Measurements from ENCODE around the gene RARB. TPM values are rescaled to one million over a fixed set of nuclear protein-coding genes. Genes with fewer than 3 reads are reported as not detected.

RARB gene
- total RNA-seq, 1 experiment from 2014 or later: not detected

DNA sequence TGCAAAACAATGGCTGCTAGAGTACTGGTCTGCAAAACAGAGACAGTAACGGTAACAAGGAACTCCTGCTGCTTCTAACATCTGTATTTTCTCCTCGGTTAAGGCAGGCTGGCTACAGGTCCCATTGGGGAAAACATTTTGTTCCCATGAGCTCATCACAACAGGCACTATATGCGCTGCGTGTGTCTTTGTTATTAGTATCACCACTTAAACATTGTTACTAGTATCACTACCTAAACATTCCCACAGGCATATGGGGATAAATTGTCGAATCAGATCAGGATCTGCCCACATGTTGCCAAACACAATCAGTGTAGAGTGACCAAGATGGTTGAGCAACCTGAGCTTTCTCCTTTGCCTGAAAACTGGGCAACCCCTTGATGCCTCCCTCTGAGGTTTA lies 159.5 kb downstream of the RARB start:
- ChIA-PET POLR2A (interaction anchor here (0.5 to 1.2 kb wide), 3 partner anchors 565 to 1429 kb away, joined by 3 to 4 read pairs (median 3); no protein-coding TSS in a partner anchor), CTCF (interaction anchor here (0.6 to 3.0 kb wide), 10 partner anchors 9 to 831 kb away, joined by 3 to 17 read pairs (median 3); no protein-coding TSS in a partner anchor)
- TF ChIP-seq, protein P1, sequence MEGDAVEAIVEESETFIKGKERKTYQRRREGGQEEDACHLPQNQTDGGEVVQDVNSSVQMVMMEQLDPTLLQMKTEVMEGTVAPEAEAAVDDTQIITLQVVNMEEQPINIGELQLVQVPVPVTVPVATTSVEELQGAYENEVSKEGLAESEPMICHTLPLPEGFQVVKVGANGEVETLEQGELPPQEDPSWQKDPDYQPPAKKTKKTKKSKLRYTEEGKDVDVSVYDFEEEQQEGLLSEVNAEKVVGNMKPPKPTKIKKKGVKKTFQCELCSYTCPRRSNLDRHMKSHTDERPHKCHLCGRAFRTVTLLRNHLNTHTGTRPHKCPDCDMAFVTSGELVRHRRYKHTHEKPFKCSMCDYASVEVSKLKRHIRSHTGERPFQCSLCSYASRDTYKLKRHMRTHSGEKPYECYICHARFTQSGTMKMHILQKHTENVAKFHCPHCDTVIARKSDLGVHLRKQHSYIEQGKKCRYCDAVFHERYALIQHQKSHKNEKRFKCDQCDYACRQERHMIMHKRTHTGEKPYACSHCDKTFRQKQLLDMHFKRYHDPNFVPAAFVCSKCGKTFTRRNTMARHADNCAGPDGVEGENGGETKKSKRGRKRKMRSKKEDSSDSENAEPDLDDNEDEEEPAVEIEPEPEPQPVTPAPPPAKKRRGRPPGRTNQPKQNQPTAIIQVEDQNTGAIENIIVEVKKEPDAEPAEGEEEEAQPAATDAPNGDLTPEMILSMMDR (IDR thresholded peaks at IDR 0.05; ENCODE audit: unreplicated experiment): no peak
- peaks cover 7% of the 10 kb centered on the region for H3K9me3 Mint-ChIP-seq (ENCODE audit: unreplicated experiment)
- intact Hi-C loops (cut with micrococcal nuclease): loop anchor here (10.0 kb wide), 1 partner anchor 293 kb away; no protein-coding TSS in a partner anchor
- peaks cover 33% of the 10 kb centered on the region for H3K27me3 Mint-ChIP-seq (ENCODE audit: insufficient read depth, unreplicated experiment)
- no peaks in the 10 kb centered on the region for H3K36me3 Mint-ChIP-seq (ENCODE audit: insufficient read depth, unreplicated experiment)
- H3K4me1 Mint-ChIP-seq (ENCODE audit: insufficient read depth, unreplicated experiment): peaks cover 11% of the 10 kb centered on the region
- BruUV-seq (replicated peaks): no TSS peak
- H3K4me3 Mint-ChIP-seq (ENCODE audit: unreplicated experiment): no peak overlapping the region
- H3K27ac Mint-ChIP-seq (ENCODE audit: low read depth, unreplicated experiment): no peak overlapping the region
- DNase-seq (ENCODE audit: unreplicated experiment): peak; percentile 60

DNA sequence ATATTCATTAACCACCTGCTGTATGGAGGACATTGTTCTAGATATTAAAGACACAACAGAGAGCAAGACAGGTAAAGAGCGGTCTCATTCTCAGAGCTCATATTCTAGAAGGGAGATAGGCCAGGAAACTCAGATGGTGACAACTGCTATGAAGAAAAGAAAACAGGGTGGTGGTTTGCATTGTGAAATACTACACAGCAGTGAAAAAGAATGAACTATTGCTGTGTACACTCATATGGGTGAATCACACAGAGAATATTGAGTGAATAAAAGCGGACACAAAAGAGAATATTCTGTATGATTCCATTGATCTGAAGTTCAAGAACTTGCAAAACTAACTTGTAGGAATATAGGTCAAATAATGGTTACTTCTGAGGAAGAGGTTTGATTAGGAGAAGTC lies 159.9 kb downstream of the RARB start:
- peaks cover 7% of the 10 kb centered on the region for H3K9me3 Mint-ChIP-seq (ENCODE audit: unreplicated experiment)
- POLR2A ChIA-PET: interaction anchor here (0.6 kb wide), 1 partner anchor 634 kb away, joined by 3 read pairs; no protein-coding TSS in a partner anchor
- TF ChIP-seq, protein P1 (IDR thresholded peaks at IDR 0.05; ENCODE audit: unreplicated experiment): no peak
- DNase-seq (ENCODE audit: unreplicated experiment): no peak
- intact Hi-C loops (cut with micrococcal nuclease): loop anchor here (10.0 kb wide), 1 partner anchor 293 kb away; no protein-coding TSS in a partner anchor
- peaks cover 11% of the 10 kb centered on the region for H3K4me1 Mint-ChIP-seq (ENCODE audit: insufficient read depth, unreplicated experiment)
- no peak overlapping the region for H3K4me3 Mint-ChIP-seq (ENCODE audit: unreplicated experiment)
- no peaks in the 10 kb centered on the region for H3K36me3 Mint-ChIP-seq (ENCODE audit: insufficient read depth, unreplicated experiment)
- CTCF ChIA-PET: interaction anchor here (0.6 to 3.0 kb wide), 9 partner anchors 8 to 832 kb away, joined by 3 to 17 read pairs (median 3); no protein-coding TSS in a partner anchor
- no TSS peak for BruUV-seq (replicated peaks)
- H3K27me3 Mint-ChIP-seq (ENCODE audit: insufficient read depth, unreplicated experiment): peaks cover 33% of the 10 kb centered on the region
- H3K27ac Mint-ChIP-seq (ENCODE audit: low read depth, unreplicated experiment): no peak overlapping the region

DNA sequence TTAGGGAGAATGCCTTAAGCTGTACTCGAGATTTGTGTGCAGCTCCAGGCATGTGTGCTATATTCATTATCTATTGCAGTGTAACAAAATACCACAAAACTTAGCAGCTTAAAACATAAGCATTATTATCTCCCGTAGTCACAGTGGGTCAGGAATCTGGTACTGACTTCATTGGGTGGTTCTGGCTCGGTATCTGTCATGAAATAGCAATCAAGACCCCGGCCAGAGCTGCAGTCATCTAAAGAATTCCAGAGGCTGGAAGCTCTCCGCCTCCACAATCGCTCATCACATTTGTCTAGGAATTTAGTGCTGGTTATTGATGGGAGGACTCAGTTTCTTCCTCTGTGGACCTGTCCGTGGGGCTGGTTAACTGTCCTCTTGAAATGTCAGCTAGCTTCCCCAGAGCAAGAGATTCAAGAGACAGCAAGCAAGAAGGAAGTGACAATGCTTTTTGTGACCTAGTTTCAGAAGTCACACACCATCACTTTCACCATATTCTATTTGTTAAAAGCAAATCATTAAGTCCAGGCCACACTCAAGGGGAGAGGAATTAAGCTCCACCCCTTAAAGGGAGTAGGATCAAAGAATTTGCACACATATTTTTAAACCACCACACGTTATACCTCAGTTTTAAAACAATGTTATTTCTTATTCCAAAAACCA lies 160.5 kb downstream of the RARB start:
- CTCF ChIA-PET: interaction anchor here (0.6 to 8.9 kb wide), 7 partner anchors 7 to 862 kb away, joined by 3 to 82 read pairs (median 3); no protein-coding TSS in a partner anchor
- no peak overlapping the region for H3K27ac Mint-ChIP-seq (ENCODE audit: low read depth, unreplicated experiment)
- H3K9me3 Mint-ChIP-seq (ENCODE audit: unreplicated experiment): peaks cover 7% of the 10 kb centered on the region
- H3K27me3 Mint-ChIP-seq (ENCODE audit: insufficient read depth, unreplicated experiment): peaks cover 30% of the 10 kb centered on the region
- intact Hi-C loops (cut with micrococcal nuclease): loop anchor here (10.0 kb wide), 1 partner anchor 294 kb away; no protein-coding TSS in a partner anchor
- no peaks in the 10 kb centered on the region for H3K36me3 Mint-ChIP-seq (ENCODE audit: insufficient read depth, unreplicated experiment)
- peaks cover 11% of the 10 kb centered on the region for H3K4me1 Mint-ChIP-seq (ENCODE audit: insufficient read depth, unreplicated experiment)
- H3K4me3 Mint-ChIP-seq (ENCODE audit: unreplicated experiment): no peak overlapping the region
- no TSS peak for BruUV-seq (replicated peaks)
- no peak for DNase-seq (ENCODE audit: unreplicated experiment)
- POLR2A ChIA-PET: interaction anchor here (1.3 kb wide), 1 partner anchor 621 kb away, joined by 3 read pairs; no protein-coding TSS in a partner anchor
- TF ChIP-seq, protein P1 (IDR thresholded peaks at IDR 0.05; ENCODE audit: unreplicated experiment): no peak

DNA sequence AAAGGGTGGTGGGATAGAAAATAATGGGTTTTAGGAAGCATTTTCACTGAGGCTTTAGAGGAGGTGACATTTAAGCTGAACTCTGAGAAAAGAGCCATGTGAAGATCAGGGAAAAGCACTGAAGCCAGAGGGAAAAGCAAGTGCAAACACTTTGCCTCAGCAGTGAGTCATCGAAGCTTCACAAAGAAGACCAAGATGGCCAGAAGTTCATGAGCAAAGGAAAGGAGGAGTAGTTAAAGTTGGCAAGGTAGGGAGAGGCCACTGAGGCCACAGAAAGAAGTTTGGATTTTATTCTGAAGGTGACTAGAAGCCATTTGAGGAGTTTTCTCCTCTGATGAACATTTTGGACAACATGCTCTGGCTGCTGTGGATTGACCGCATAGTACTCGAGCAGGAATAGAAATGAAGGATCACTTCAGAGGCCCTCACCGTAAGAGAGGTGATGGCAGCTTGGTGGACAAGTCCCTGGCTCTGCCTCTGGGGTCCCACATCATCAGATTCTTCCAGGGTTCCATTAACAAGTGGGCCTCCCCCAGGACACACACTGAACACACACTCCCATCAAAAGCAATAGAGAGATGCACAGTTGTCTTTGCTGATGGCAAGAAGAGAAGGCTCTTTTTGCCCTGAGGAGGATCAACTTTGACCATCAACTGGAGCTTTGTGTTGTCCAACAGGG lies 161.2 kb downstream of the RARB start:
- H3K27ac Mint-ChIP-seq (ENCODE audit: low read depth, unreplicated experiment): no peak overlapping the region
- H3K36me3 Mint-ChIP-seq (ENCODE audit: insufficient read depth, unreplicated experiment): no peaks in the 10 kb centered on the region
- DNase-seq (ENCODE audit: unreplicated experiment): no peak
- BruUV-seq (replicated peaks): no TSS peak
- POLR2A ChIA-PET: interaction anchor here (1.3 kb wide), 1 partner anchor 622 kb away, joined by 3 read pairs; no protein-coding TSS in a partner anchor
- no peak overlapping the region for H3K4me3 Mint-ChIP-seq (ENCODE audit: unreplicated experiment)
- CTCF ChIA-PET: interaction anchor here (0.6 to 8.9 kb wide), 3 partner anchors 135 to 863 kb away, joined by 3 to 82 read pairs (median 3); no protein-coding TSS in a partner anchor
- H3K4me1 Mint-ChIP-seq (ENCODE audit: insufficient read depth, unreplicated experiment): peaks cover 11% of the 10 kb centered on the region
- TF ChIP-seq, protein P1 (IDR thresholded peaks at IDR 0.05; ENCODE audit: unreplicated experiment): no peak
- peaks cover 7% of the 10 kb centered on the region for H3K9me3 Mint-ChIP-seq (ENCODE audit: unreplicated experiment)
- H3K27me3 Mint-ChIP-seq (ENCODE audit: insufficient read depth, unreplicated experiment): peaks cover 23% of the 10 kb centered on the region
- intact Hi-C loops (cut with micrococcal nuclease): loop anchor here (10.0 kb wide), 1 partner anchor 294 kb away; no protein-coding TSS in a partner anchor
